GM12874 (cell line): ENCODE data around the gene CST6.

Experiments used
- TF ChIP-seq, protein P1 (sequence below): IDR thresholded peaks from 2 replicates; pipeline ENCODE4 v1.5.1; 2011; ENCODE audit warnings: low read depth, mild to moderate bottlenecking, control low read depth, low read length, moderate library complexity; ENCODE audit not compliant: insufficient read depth

CST6 gene

GRCh38 chr11:65992056-65992455 is 19.8 kb upstream of the CST6 start:
- TF ChIP-seq, protein P1, sequence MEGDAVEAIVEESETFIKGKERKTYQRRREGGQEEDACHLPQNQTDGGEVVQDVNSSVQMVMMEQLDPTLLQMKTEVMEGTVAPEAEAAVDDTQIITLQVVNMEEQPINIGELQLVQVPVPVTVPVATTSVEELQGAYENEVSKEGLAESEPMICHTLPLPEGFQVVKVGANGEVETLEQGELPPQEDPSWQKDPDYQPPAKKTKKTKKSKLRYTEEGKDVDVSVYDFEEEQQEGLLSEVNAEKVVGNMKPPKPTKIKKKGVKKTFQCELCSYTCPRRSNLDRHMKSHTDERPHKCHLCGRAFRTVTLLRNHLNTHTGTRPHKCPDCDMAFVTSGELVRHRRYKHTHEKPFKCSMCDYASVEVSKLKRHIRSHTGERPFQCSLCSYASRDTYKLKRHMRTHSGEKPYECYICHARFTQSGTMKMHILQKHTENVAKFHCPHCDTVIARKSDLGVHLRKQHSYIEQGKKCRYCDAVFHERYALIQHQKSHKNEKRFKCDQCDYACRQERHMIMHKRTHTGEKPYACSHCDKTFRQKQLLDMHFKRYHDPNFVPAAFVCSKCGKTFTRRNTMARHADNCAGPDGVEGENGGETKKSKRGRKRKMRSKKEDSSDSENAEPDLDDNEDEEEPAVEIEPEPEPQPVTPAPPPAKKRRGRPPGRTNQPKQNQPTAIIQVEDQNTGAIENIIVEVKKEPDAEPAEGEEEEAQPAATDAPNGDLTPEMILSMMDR, result no peak

DNA sequence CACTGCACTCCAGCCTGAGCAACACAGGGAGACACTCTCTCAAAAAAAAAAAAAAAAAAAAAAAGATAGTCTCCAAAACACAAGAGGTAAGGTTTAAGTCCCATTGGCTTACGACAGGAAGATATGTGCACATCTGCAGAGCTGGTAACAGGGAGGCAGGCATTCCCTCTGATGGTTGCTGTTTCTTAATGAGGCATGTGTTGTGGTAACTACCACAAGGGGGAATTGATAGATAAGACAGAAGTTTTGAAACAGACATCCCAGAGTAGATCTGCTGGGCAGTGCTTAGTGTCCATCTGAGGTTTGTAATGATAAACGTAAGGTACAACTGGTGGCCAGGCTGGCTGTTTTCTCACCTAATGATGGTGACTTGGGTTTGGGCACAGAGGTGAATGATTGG is 14.5 kb upstream of the CST6 start:
- TF ChIP-seq, protein P1, result no peak

GRCh38 chr11:66001942-66002647 is 9.7 kb upstream of the CST6 start, which contains the start of the genes BANF1 and EIF1AD:
Gene BANF1, plus strand, starts transcription at chr11:66002503. Its CDS starts 748 bp downstream, at chr11:66003251.
Gene EIF1AD, minus strand, starts transcription at chr11:66002157. Its CDS starts 1,768 bp downstream, at chr11:66000389.
- TF ChIP-seq, protein P1, result no peak

DNA sequence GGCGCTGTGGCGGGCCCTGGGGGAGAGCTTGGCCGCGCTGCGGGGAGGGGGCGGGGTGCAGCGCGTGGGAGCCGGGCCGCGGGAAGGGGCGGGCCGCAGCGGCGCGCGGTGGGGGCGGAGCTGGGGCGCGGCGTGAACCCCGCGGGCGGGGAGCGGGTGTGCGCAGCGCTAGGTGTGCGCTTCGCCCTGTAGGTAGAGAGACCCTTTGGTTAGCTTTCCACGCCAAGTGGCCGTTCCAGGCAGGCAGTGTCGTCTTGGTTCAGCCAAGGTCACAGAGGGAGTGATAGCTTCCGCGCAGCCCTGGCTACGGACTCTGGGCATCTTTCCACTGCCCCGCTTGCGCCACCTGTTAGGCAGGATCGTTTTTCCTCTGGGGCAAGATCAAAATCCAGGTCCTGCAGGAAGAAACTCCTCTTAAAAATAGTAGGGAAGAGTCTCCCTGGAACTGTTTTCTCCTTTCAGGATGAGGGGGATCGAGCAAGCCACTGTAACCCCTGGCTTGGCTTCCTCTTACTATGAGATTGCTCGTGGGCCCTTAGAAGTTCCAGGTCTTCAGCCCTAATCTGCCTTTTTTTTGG is 9.1 kb upstream of the CST6 start:
- TF ChIP-seq, protein P1, result no peak

GRCh38 chr11:66003291-66003690 is 8.5 kb upstream of the CST6 start:
- TF ChIP-seq, protein P1, result no peak

DNA sequence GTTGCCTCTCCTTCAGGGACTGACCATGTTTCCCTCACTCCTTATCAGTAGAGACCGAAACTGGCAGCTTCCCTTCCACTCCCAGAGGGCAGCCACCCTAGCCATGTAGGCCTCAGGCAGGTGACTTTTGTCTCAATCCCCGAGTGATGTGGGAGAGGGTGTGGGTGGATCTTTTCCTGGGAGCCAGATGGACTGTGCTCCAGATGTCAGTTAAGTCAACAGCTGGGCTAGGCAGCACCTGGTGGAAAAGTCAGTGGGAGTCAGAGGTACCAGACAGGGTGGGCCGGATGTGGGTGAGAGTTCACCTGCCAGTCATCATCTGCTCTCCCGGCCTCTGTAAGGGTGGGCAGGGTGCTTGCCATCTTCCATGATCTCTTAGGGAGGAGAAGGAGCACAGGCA is 7.6 kb upstream of the CST6 start:
- TF ChIP-seq, protein P1, result no peak

- TF ChIP-seq, protein P1, result no peak
Observed at GRCh38 chr11:66006134-66006890, 5.5 kb upstream of the CST6 start.
